Right lobe of liver (tissue), 4 donors: ENCODE data around the gene PFDN2.

ENCODE experiments used
- POLR2A ChIP-seq: fragments of 450-650 bp; IDR thresholded peaks from one replicate; pipeline ENCODE4 v1.6.1; 2017; ENCODE audit warnings: antibody characterized with exemption, mild to moderate bottlenecking
- TF ChIP-seq, protein P1 (sequence below), 4 donors: fragments of 200-600 bp in 3 of 4; fragments of 450-650 bp in 1 of 4; IDR thresholded peaks; one replicate each; pipeline versions ENCODE4 v1.5.1 to v1.8.0; 2016 to 2022; ENCODE audit warnings: antibody characterized with exemption in 4 of 4, mild to moderate bottlenecking in 2 of 4
- donor health status: DM: no; HTN: no; CAD: no.
- donor health status: DM: no; HTN: no; CAD: no.
- donor health status: DM: no; HTN: yes; CAD: no.

DNA sequence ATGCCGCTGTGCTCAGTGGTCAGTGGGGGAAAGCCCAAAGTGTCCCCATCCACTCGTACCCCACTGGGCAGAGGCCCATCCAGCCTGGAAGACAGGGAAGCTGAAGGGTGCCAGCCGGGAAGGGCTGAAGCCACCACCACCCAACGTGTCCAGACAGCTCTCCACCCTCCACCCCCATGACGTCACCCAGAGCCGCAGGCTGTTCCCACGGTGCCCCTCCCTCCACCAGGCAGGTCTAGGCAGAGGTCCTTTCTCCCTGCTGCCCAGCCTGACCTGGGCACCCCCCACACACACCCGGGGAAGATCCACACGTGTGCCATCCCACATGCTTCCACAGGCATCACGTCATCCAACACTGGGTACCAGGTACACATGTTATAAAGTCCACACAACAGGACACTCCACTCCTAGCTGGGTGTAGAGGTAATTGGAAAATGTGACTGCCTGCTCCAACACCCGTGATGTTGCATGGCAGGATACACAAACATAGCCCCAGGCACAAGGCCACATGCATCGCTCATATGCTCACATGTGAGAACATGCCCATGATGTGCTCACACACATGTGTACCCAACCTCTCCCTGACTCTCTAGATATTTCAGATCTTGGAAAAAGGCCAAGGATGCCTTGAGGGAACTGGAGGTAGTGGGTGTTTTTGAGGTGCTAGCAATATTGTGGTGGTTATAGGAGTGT, 43.0 kb downstream of the PFDN2 start:
- TF ChIP-seq, protein P1, sequence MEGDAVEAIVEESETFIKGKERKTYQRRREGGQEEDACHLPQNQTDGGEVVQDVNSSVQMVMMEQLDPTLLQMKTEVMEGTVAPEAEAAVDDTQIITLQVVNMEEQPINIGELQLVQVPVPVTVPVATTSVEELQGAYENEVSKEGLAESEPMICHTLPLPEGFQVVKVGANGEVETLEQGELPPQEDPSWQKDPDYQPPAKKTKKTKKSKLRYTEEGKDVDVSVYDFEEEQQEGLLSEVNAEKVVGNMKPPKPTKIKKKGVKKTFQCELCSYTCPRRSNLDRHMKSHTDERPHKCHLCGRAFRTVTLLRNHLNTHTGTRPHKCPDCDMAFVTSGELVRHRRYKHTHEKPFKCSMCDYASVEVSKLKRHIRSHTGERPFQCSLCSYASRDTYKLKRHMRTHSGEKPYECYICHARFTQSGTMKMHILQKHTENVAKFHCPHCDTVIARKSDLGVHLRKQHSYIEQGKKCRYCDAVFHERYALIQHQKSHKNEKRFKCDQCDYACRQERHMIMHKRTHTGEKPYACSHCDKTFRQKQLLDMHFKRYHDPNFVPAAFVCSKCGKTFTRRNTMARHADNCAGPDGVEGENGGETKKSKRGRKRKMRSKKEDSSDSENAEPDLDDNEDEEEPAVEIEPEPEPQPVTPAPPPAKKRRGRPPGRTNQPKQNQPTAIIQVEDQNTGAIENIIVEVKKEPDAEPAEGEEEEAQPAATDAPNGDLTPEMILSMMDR (IDR thresholded peaks at IDR 0.05): no peak
- TF ChIP-seq POLR2A: no peak
